ENCODE data around the gene LAMA2.
"Not testable (repeated sequence)": the region's sequence is repeated elsewhere in the genome, so short reads cannot be mapped to it uniquely, and the experiment has no call there.

LAMA2 gene

GRCh38 chr6:129172279-129172995, 289.5 kb downstream of the LAMA2 start:
- in situ Hi-C loops (cut with HindIII; ENCODE audit: low sequenced_read_pairs), result not testable (repeated sequence)

- in situ Hi-C loops (cut with HindIII; ENCODE audit: low sequenced_read_pairs), result no loop called here
Measured at GRCh38 chr6:129175066-129175465, 292.1 kb downstream of the LAMA2 start.

GRCh38 chr6:129177801-129178200, 294.9 kb downstream of the LAMA2 start:
- in situ Hi-C loops (cut with HindIII; ENCODE audit: low sequenced_read_pairs), result no loop called here

- in situ Hi-C loops (cut with HindIII; ENCODE audit: low sequenced_read_pairs), result no loop called here
Measured at GRCh38 chr6:129179283-129179682, 296.3 kb downstream of the LAMA2 start.

GRCh38 chr6:129181001-129181400, 298.1 kb downstream of the LAMA2 start:
- in situ Hi-C loops (cut with HindIII; ENCODE audit: low sequenced_read_pairs), result no loop called here

GRCh38 chr6:129183187-129183591, 300.3 kb downstream of the LAMA2 start:
- in situ Hi-C loops (cut with HindIII; ENCODE audit: low sequenced_read_pairs), result no loop called here

- in situ Hi-C loops (cut with HindIII; ENCODE audit: low sequenced_read_pairs), result no loop called here
Measured at GRCh38 chr6:129183681-129184301, 300.9 kb downstream of the LAMA2 start.

- in situ Hi-C loops (cut with HindIII; ENCODE audit: low sequenced_read_pairs), result no loop called here
Measured at GRCh38 chr6:129184324-129184723, 301.4 kb downstream of the LAMA2 start.

DNA sequence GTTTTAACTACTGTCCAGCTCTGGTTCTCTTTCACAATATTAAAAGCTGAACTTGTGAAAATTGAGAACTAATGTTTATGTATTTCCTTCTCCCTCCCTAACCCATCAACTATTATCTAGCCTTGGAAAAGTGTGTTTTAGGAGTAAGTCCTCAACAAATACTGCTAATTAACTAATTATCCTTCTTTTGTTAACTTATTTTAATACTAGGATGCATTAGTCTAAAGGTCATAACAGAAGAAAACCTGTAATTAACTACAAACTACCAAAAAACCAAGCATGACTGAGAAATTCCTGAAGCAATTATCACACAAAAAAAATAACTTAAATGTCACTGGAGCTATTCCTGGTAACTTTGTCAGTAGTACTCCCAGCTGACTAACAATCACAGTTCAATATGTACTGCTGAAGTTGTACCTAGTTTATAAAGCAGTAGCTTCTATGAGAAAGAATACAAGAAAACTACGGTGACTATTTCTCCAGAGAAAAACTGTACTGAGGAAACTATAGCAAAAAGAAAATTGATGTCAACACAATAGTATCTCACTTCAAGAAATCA, 301.9 kb downstream of the LAMA2 start:
- in situ Hi-C loops (cut with HindIII; ENCODE audit: low sequenced_read_pairs), result no loop called here

- in situ Hi-C loops (cut with HindIII; ENCODE audit: low sequenced_read_pairs), result no loop called here
Measured at GRCh38 chr6:129186988-129187387, 304.1 kb downstream of the LAMA2 start.

- in situ Hi-C loops (cut with HindIII; ENCODE audit: low sequenced_read_pairs), result no loop called here
Measured at GRCh38 chr6:129188306-129188705, 305.4 kb downstream of the LAMA2 start.

GRCh38 chr6:129188795-129189194, 305.9 kb downstream of the LAMA2 start:
- in situ Hi-C loops (cut with HindIII; ENCODE audit: low sequenced_read_pairs), result no loop called here

DNA sequence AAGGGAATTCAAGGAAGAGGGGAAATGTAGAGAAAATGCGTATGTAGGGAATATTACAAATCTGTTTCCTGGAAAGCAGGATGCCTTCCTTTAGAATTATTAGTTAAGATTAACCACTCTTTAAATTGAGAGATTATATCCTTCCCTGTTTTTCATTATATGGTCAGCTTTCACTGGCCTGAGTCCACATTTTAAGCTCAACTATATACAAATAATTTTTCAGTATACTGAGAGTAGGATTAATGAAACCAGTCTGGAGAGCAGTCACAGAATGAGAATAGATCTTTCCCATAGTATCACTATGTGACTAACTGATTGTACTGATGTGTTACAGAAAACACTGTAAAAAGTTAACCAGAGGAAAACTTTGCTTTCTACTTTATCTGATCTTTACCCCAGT, 306.3 kb downstream of the LAMA2 start:
- in situ Hi-C loops (cut with HindIII; ENCODE audit: low sequenced_read_pairs), result no loop called here

DNA sequence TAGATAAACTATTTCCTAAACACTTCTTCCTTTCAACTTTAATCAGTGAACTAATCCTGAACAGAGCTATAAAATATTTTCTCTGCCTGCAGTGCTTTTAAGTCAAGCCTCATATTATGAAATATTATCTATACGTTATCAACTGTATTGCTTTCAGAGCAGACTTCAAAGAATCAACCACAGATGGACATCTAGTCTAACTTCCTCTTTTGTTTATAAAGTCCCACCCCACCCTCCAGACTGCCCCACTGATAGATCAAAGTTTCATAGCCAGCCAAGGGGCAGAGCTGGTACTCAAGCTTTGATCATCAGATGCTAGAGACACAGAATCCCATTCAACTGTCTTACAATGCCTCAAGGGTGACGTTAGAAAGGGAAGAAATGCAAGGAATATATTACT, 308.3 kb downstream of the LAMA2 start:
- in situ Hi-C loops (cut with HindIII; ENCODE audit: low sequenced_read_pairs), result no loop called here

DNA sequence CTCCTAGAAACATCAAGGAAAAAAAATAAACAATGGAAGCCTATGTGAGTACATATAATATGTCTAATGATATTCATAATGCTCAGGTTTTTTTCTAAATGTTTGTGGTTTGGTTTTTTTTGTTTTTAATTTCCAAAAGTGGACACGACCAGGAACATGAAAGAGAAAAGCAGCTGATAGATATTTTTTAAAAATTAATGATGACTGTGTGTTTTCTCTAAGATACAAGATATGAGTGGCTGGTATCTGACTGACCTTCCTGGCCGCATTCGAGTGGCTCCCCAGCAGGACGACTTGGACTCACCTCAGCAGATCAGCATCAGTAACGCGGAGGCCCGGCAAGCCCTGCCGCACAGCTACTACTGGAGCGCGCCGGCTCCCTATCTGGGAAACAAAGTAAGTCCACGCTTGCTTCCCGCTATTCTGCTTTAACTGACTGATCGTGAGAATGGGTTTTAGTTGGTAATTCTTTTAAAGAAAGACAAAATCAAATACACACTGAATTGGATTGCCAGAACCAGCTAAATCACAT, 309.6 kb downstream of the LAMA2 start:
- in situ Hi-C loops (cut with HindIII; ENCODE audit: low sequenced_read_pairs), result no loop called here

DNA sequence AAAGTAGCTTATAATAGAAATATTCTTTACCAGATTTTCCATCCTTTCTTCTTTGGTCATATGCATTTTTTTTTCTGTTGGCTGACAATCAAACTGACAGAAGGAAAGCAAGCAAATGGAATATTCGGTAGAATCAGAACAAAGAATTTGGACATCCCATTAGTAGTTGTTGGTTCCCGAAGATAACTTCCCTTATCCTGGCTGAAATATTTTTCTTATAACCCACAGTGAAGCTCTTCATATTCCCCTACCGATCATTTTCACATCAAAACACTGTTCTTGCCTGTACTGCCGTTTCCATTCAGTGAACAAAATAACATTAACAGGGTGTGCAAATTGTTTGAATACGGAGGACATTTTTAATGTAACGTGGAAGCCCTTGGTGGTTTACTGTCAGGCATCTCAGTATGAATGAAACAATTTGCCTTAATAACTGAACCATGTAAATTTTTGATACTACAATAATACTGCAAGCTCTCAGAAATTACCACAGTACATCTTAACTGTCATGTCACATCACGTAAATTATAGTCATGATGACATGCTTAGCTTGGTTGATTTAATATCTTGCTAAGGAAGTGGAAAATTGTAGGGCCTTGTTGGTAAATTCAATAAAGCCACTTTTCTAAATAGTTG, 311.5 kb downstream of the LAMA2 start:
- in situ Hi-C loops (cut with HindIII; ENCODE audit: low sequenced_read_pairs), result no loop called here

GRCh38 chr6:129195161-129195560, 312.2 kb downstream of the LAMA2 start:
- in situ Hi-C loops (cut with HindIII; ENCODE audit: low sequenced_read_pairs), result no loop called here

DNA sequence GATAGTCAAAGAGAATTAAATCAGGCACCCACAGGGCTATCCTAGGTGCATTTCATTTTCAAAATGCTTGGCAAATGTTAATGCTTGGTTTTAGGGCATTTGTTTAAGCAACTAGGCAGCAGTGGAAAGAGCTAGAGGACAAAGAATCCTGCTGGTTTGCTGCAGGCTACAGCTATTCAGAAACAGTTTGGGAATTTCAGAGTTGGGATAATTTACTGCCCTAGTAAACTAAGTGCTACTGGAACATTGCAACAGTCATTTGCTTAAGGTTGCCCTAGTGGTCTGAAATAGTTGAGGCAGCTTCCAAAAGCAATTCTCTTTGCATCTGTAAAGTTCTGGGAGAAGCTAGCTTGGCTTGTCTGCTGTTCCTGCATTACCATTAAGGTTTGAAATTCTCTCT, 312.7 kb downstream of the LAMA2 start:
- in situ Hi-C loops (cut with HindIII; ENCODE audit: low sequenced_read_pairs), result no loop called here

GRCh38 chr6:129197154-129197553, 314.2 kb downstream of the LAMA2 start:
- in situ Hi-C loops (cut with HindIII; ENCODE audit: low sequenced_read_pairs), result no loop called here

DNA sequence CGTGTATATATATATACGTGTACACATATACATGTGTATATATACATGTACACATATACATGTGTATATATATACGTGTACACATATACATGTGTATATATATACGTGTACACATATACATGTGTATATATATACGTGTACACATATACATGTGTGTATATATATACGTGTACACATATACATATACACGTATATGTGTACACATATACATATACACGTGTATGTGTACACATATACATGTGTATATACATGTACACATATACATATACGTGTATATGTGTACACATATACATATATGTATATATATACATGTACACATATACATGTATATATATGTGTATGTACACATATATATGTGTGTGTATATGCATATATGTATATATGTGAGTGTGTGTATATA, 317.2 kb downstream of the LAMA2 start:
- in situ Hi-C loops (cut with HindIII; ENCODE audit: low sequenced_read_pairs), result no loop called here

DNA sequence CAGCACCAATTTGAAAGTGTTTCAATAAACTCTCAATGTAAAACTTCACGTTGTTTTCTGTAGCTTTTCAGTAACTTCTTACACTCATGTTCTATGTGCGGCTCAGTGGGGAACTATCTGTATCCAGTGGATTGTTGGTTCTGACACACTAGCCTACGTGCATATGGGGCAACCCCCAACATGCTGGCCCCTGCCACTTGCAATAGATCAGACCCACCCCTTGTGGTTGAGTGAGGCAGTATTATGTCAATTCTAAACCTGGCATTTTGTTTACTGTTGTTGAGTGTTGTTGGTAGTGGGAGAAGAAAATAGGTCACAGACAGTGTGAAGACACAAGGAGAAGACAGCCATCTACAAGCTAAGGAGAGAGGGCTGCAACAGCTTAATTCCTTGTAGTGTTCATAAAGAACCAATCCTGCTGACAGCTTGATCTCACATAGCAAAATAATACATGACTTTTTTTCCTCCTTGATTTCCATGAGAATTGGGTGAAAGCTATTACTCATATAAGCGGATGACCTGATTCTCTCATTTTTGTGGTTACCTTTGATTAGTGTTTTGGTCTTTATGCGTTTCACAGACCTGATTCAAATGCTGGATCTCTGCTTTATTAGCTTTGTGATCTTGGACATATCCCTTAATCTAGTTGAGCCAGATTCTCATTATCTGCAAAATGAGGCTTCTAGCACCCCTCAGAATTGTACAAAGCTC, 320.4 kb downstream of the LAMA2 start:
- in situ Hi-C loops (cut with HindIII; ENCODE audit: low sequenced_read_pairs), result no loop called here
